GM12892 (cell line): ENCODE results near the gene PARP15.

Source experiments
- POLR2A ChIP-seq: IDR thresholded peaks from 2 replicates; pipeline ENCODE4 v1.6.1; 2011; ENCODE audit warnings: low read depth, low read length, control low read depth
- POLR2AphosphoS5 ChIP-seq: IDR thresholded peaks from 2 replicates; pipeline ENCODE4 v1.6.1; 2011; ENCODE audit warnings: low read depth, low read length, control low read depth

GRCh38 chr3:122563717-122564025 lies 13.8 kb upstream of the PARP15 start:
- TF ChIP-seq POLR2AphosphoS5 (no peak), POLR2A (no peak)
